ENCODE measurements around the gene PRKCSH. TPM values are rescaled to one million over a fixed set of nuclear protein-coding genes. Genes with fewer than 3 reads are reported as not detected.

Gene PRKCSH
- total RNA-seq, 1 donor from 2014 or later = 405 TPM

DNA sequence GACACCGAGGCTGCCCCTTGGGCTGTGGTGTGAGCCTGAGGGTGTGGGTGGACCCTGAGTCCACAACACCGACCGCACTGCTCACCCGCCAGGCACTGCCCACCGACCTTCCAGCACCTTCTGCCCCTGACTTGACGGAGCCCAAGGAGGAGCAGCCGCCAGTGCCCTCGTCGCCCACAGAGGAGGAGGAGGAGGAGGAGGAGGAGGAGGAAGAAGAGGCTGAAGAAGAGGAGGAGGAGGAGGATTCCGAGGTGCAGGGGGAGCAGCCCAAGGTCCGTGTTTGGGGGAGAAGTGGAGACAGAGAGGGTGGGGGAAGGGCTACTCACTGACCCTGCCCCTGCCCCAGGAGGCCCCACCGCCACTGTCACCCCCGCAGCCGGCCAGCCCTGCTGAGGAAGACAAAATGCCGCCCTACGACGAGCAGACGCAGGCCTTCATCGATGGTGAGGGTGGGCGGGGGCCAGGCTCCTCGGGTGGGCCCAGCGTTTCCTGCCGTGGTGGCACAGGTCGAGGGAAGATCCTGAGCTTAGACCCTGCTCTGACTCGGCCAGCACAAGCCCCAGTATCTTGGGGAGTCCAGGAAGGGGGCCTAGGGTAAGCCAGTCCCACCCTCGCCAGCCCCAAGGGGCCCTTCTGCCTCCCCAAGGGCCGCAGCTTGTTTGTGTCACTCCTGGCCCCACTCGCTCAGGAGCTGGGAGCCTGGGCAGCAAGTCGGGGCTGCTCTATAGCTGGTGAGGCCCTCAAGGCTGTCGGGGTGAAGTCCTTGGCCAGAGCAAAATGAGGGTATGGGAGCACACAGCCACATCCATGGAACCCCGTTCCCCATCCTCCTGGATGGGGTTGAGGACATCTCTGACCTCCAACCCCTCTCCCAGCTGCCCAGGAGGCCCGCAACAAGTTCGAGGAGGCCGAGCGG lies 12.2 kb downstream of the PRKCSH start:
- no peak for DNase-seq (ENCODE audit: low read depth)
- Histone ChIP-seq H3K4me1 (ENCODE audit: insufficient read depth, low read length) (no peaks in the 10 kb centered on the region), H3K9ac (ENCODE audit: low read length) (no peak overlapping the region), H3K27me3 (ENCODE audit: insufficient read depth, low read length) (no peaks in the 10 kb centered on the region), H3K4me3 (ENCODE audit: insufficient read depth, low read depth, low read length) (no peak overlapping the region), H3K9me3 (ENCODE audit: insufficient read depth, low read depth, low read length) (no peaks in the 10 kb centered on the region), H3K27ac (ENCODE audit: low read depth, low read length) (no peak overlapping the region), H4K20me1 (ENCODE audit: insufficient read depth, low read length) (peaks cover 17% of the 10 kb centered on the region), H3K79me2 (ENCODE audit: insufficient read depth, low read length) (no peaks in the 10 kb centered on the region), H3K36me3 (ENCODE audit: insufficient read depth, low read length) (no peaks in the 10 kb centered on the region), H2AFZ (ENCODE audit: low read depth, low read length) (no peak overlapping the region), H3K4me2 (ENCODE audit: low read length) (no peak overlapping the region)
- TF ChIP-seq, protein P1, sequence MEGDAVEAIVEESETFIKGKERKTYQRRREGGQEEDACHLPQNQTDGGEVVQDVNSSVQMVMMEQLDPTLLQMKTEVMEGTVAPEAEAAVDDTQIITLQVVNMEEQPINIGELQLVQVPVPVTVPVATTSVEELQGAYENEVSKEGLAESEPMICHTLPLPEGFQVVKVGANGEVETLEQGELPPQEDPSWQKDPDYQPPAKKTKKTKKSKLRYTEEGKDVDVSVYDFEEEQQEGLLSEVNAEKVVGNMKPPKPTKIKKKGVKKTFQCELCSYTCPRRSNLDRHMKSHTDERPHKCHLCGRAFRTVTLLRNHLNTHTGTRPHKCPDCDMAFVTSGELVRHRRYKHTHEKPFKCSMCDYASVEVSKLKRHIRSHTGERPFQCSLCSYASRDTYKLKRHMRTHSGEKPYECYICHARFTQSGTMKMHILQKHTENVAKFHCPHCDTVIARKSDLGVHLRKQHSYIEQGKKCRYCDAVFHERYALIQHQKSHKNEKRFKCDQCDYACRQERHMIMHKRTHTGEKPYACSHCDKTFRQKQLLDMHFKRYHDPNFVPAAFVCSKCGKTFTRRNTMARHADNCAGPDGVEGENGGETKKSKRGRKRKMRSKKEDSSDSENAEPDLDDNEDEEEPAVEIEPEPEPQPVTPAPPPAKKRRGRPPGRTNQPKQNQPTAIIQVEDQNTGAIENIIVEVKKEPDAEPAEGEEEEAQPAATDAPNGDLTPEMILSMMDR (IDR thresholded peaks at IDR 0.05; ENCODE audit: insufficient read depth, low read depth, low read length) = no peak
- no peak for TF ChIP-seq EZH2 (IDR thresholded peaks at IDR 0.05; ENCODE audit: insufficient read depth, low read length)
- Mint-ChIP-seq H3K9me3 (ENCODE audit: unreplicated experiment) (peaks cover 1% of the 10 kb centered on the region), H3K27me3 (ENCODE audit: low read depth, unreplicated experiment) (no peaks in the 10 kb centered on the region), H3K4me3 (ENCODE audit: unreplicated experiment) (no peak overlapping the region), H3K4me1 (ENCODE audit: low read depth, unreplicated experiment) (peaks cover 2% of the 10 kb centered on the region), H3K36me3 (ENCODE audit: low read depth, unreplicated experiment) (no peaks in the 10 kb centered on the region), H3K27ac (ENCODE audit: unreplicated experiment) (no peak overlapping the region)
- FAIRE-seq = no peak

DNA sequence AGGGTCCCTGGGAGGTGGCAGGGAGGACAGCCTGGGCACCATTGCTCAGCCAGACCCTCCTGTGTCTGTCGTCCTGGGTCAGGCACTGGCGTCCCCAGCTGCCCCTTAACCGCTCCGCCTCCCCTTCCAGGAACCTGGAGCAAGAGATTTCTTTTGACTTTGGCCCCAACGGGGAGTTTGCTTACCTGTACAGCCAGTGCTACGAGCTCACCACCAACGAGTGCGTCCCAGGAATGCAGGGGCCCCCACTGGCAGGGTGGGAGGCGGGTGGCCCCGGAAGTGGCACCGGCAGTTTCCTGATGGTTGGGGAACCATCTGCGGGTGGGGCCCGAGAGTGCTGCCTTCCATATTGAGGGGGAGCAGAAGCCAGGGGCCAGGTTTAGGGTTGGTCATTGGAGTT lies 13.0 kb downstream of the PRKCSH start:
- no peaks in the 10 kb centered on the region for H3K9me3 ChIP-seq (ENCODE audit: insufficient read depth, low read depth, low read length)
- no peak overlapping the region for H3K4me2 ChIP-seq (ENCODE audit: low read length)
- TF ChIP-seq EZH2 (IDR thresholded peaks at IDR 0.05; ENCODE audit: insufficient read depth, low read length) = no peak
- TF ChIP-seq, protein P1 (IDR thresholded peaks at IDR 0.05; ENCODE audit: insufficient read depth, low read depth, low read length) = no peak
- no peak for DNase-seq (ENCODE audit: low read depth)
- H3K27ac Mint-ChIP-seq (ENCODE audit: unreplicated experiment) = no peak overlapping the region
- FAIRE-seq = no peak
- H3K79me2 ChIP-seq (ENCODE audit: insufficient read depth, low read length) = no peaks in the 10 kb centered on the region
- H3K27me3 Mint-ChIP-seq (ENCODE audit: low read depth, unreplicated experiment) = no peaks in the 10 kb centered on the region
- no peak overlapping the region for H3K27ac ChIP-seq (ENCODE audit: low read depth, low read length)
- H3K4me1 ChIP-seq (ENCODE audit: insufficient read depth, low read length) = no peaks in the 10 kb centered on the region
- H2AFZ ChIP-seq (ENCODE audit: low read depth, low read length) = no peak overlapping the region
- H3K36me3 Mint-ChIP-seq (ENCODE audit: low read depth, unreplicated experiment) = no peaks in the 10 kb centered on the region
- H3K9ac ChIP-seq (ENCODE audit: low read length) = no peak overlapping the region
- H3K36me3 ChIP-seq (ENCODE audit: insufficient read depth, low read length) = no peaks in the 10 kb centered on the region
- peaks cover 2% of the 10 kb centered on the region for H3K4me1 Mint-ChIP-seq (ENCODE audit: low read depth, unreplicated experiment)
- peaks cover 1% of the 10 kb centered on the region for H3K9me3 Mint-ChIP-seq (ENCODE audit: unreplicated experiment)
- H3K4me3 ChIP-seq (ENCODE audit: insufficient read depth, low read depth, low read length) = no peak overlapping the region
- peaks cover 17% of the 10 kb centered on the region for H4K20me1 ChIP-seq (ENCODE audit: insufficient read depth, low read length)
- no peaks in the 10 kb centered on the region for H3K27me3 ChIP-seq (ENCODE audit: insufficient read depth, low read length)
- no peak overlapping the region for H3K4me3 Mint-ChIP-seq (ENCODE audit: unreplicated experiment)

Measured in astrocyte (in vitro differentiated cells and primary cell).